Loucy (cell line): Measurements from ENCODE around the gene EEIG2.

ENCODE experiments used
- EZH2phosphoT487 ChIP-seq: fragments of 200-600 bp; IDR thresholded peaks from 2 replicates; pipeline ENCODE4 v1.6.1; 2018; ENCODE audit warnings: antibody characterized with exemption, mild to moderate bottlenecking, moderate library complexity, borderline replicate concordance
- TF ChIP-seq, protein P1 (sequence below): fragments of 200-600 bp; sonication (generic); conservative IDR thresholded peaks from 2 replicates; pipeline ENCODE4 v1.5.1; 2014; ENCODE audit warnings: mild to moderate bottlenecking, antibody characterized with exemption, low read length

- TF ChIP-seq, protein P1, sequence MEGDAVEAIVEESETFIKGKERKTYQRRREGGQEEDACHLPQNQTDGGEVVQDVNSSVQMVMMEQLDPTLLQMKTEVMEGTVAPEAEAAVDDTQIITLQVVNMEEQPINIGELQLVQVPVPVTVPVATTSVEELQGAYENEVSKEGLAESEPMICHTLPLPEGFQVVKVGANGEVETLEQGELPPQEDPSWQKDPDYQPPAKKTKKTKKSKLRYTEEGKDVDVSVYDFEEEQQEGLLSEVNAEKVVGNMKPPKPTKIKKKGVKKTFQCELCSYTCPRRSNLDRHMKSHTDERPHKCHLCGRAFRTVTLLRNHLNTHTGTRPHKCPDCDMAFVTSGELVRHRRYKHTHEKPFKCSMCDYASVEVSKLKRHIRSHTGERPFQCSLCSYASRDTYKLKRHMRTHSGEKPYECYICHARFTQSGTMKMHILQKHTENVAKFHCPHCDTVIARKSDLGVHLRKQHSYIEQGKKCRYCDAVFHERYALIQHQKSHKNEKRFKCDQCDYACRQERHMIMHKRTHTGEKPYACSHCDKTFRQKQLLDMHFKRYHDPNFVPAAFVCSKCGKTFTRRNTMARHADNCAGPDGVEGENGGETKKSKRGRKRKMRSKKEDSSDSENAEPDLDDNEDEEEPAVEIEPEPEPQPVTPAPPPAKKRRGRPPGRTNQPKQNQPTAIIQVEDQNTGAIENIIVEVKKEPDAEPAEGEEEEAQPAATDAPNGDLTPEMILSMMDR, result no peak
- TF ChIP-seq EZH2phosphoT487, result no peak
Measured at GRCh38 chr1:108554682-108555427, 5.0 kb upstream of the EEIG2 start.
